GM21529 (cell line): ENCODE measurements around the gene TRIM43.
"Not testable (repeated sequence)": the region's sequence is repeated elsewhere in the genome, so short reads cannot be mapped to it uniquely, and the experiment has no call there.

ENCODE experiments used
- ATAC-seq: cut with Tn5 transposase; IDR thresholded peaks from one replicate; pipeline ENCODE4 v1.9.1; 2021; ENCODE audit not compliant: unreplicated experiment

TRIM43 gene

GRCh38 chr2:95591701-95592100 is at the start of gene TRIM43:
TRIM43 (plus strand) TSS chr2:95592001; CDS start chr2:95594024, 2,023 bp downstream.
- not testable (repeated sequence) for ATAC-seq

- ATAC-seq: no peak
Measured at GRCh38 chr2:95551055-95551568, 40.7 kb upstream of the TRIM43 start.

GRCh38 chr2:95552911-95553310 is 38.9 kb upstream of the TRIM43 start:
- ATAC-seq: no peak

GRCh38 chr2:95569170-95569569 is 22.6 kb upstream of the TRIM43 start:
- no peak for ATAC-seq

- ATAC-seq: no peak
Measured at GRCh38 chr2:95573866-95574265, 17.9 kb upstream of the TRIM43 start.

- ATAC-seq: no peak
Measured at GRCh38 chr2:95574506-95574905, 17.3 kb upstream of the TRIM43 start.

- ATAC-seq: no peak
Measured at GRCh38 chr2:95575857-95576256, 15.9 kb upstream of the TRIM43 start.

GRCh38 chr2:95578539-95578938 is 13.3 kb upstream of the TRIM43 start:
- no peak for ATAC-seq

GRCh38 chr2:95583545-95583944 is 8.3 kb upstream of the TRIM43 start:
- not testable (repeated sequence) for ATAC-seq

GRCh38 chr2:95584321-95584720 is 7.5 kb upstream of the TRIM43 start:
- not testable (repeated sequence) for ATAC-seq

GRCh38 chr2:95589777-95590536 is 1.8 kb upstream of the TRIM43 start:
- ATAC-seq: not testable (repeated sequence)

- not testable (repeated sequence) for ATAC-seq
Measured at GRCh38 chr2:95592973-95593372, 1.2 kb downstream of the TRIM43 start.

- ATAC-seq: not testable (repeated sequence)
Measured at GRCh38 chr2:95595012-95595411, 3.2 kb downstream of the TRIM43 start.

GRCh38 chr2:95601301-95601700 is 9.5 kb downstream of the TRIM43 start:
- not testable (repeated sequence) for ATAC-seq

- ATAC-seq: not testable (repeated sequence)
Measured at GRCh38 chr2:95602146-95602545, 10.3 kb downstream of the TRIM43 start.

GRCh38 chr2:95608356-95608755 is 16.6 kb downstream of the TRIM43 start:
- not testable (repeated sequence) for ATAC-seq

GRCh38 chr2:95609764-95610163 is 18.0 kb downstream of the TRIM43 start:
- ATAC-seq: not testable (repeated sequence)

GRCh38 chr2:95613048-95613447 is 21.2 kb downstream of the TRIM43 start:
- not testable (repeated sequence) for ATAC-seq

GRCh38 chr2:95622728-95623127 is 30.9 kb downstream of the TRIM43 start:
- not testable (repeated sequence) for ATAC-seq

- ATAC-seq: not testable (repeated sequence)
Measured at GRCh38 chr2:95630987-95631386, 39.2 kb downstream of the TRIM43 start.

GRCh38 chr2:95633626-95634259 is 41.9 kb downstream of the TRIM43 start:
- not testable (repeated sequence) for ATAC-seq
